GM19025 (cell line): Measurements from ENCODE around the gene OR7E24.
"Not testable (repeated sequence)": the region's sequence is repeated elsewhere in the genome, so short reads cannot be mapped to it uniquely, and the experiment has no call there.

ENCODE experiments used
- ATAC-seq: cut with Tn5 transposase; IDR thresholded peaks from one replicate; pipeline ENCODE4 v1.9.1; 2021; ENCODE audit warnings: mild to moderate bottlenecking, low read depth, moderate library complexity; ENCODE audit not compliant: unreplicated experiment

Gene OR7E24

GRCh38 chr19:9250630-9251029 is at the start of gene OR7E24:
Gene OR7E24, plus strand, starts transcription at chr19:9250930. Its CDS starts 114 bp downstream, at chr19:9251044.
- no peak for ATAC-seq

- no peak for ATAC-seq
Observed at GRCh38 chr19:9205501-9206113, 45.1 kb upstream of the OR7E24 start.

DNA sequence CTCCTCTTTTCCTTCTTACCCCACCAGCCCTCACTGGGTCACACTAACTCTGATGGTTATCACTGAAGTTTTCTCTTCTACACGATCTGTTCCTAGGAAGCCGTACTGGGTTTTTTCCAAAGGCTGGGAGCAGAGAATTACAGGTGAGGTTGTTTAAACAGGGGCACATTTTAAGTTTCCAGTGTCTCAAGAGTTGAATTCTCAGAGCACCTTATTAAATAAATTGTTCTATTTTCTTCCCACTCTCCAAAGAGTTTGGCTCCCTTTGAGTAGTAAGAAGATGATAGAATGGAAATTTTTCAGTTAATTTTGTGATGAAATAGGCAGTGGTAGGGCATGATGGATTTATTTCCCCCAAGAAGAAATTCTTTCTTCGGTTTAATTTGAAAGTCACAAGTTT is 31.2 kb upstream of the OR7E24 start, which contains the start of gene OR7D4:
OR7D4 (minus strand) TSS at position 101 of the 400 bp plus-strand sequence. CDS start 4,752 bp downstream, outside the sequence.
- no peak for ATAC-seq

GRCh38 chr19:9251236-9251635 is 506 bp downstream of the OR7E24 start:
- no peak for ATAC-seq

DNA sequence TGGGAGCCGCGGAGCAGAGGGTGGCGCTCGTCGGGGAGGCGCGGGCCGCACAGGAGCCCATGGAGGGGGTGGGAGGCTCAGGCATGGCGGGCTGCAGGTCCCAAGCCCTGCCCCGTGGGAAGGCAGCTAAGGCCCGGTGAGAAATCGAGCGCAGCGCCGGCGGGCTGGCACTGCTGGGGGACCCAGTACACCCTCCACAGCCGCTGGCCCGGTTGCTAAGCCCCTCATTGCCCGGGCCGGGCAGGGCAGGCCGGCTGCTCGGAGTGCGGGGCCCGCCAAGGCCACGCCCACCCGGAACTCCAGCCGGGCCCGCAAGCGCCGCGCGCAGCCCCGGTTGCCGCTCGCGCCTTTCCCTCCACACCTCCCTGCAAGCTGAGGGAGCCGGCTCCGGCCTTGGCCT is 32.8 kb downstream of the OR7E24 start:
- not testable (repeated sequence) for ATAC-seq

DNA sequence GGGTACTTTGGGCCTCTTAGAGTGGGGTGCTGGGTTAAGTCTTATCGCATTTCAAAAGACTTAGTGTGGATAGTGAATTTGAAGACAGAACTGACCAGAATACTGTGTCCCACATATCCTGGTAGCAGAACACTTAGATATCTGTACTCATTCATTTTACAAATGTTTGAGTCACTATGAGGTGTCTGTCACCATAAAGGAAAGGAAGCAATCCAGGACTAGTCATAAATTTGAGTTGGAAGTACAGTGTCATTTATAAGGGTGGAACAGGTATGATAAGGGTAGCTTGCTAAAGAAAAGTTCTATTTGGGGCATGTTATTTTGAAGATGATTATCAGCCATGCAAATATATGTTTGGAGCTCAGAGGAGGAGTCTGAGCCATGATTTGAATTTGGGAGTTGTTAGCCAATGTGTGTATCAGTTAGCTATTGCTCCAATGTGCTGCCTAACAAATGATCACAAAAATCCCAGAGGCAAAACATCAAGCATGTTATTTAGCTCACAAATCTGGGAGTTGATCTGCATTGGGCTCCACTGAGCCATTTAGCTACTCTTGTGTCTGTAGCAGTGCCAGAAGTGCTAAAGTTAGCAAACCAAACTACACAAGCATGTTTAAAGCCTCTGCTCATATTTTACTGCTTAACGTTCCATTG is 38.6 kb downstream of the OR7E24 start:
- ATAC-seq: no peak

DNA sequence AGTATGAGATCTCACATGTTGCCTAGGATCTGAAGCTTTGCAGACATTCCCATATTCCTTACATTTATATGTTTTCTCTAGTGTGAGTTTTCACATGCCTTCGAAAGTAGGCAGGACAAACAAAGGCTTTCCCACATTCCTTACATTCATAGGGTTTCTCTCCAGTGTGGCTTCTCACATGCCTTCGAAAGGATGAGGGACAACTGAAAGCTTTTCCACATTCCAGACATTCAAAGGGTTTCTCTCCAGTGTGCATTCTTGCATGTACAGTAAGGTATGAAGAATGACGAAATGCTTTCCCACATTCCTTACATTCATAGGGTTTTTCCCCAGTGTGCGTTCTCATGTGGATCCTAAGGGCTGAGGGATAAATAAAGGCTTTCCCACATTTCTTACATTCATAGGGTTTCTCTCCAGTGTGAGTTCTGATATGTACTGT is 44.7 kb downstream of the OR7E24 start:
- no peak for ATAC-seq

DNA sequence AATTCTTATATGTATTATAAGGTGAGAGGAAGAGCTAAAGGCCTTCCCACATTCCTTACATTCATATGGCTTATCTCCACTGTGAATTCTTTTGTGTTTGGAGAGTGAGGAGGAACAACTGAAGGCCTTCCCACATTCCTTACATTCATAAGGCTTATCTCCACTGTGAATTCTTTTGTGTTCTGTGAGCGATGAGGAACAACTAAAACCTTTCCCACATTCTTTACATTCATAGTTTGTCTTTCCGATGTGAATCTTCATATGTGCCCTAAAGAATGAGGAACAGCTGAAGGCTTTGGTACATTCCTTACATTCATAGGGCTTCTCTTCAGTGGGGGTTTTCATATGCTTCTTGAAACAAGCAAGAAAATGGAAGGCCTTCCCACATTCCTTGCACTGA is 45.6 kb downstream of the OR7E24 start:
- ATAC-seq: no peak
